HG02678 (cell line): ENCODE data around the gene KCNC4.

Experiments used
- ATAC-seq: cut with Tn5 transposase; IDR thresholded peaks from one replicate; pipeline ENCODE4 v1.9.1; 2021; ENCODE audit warnings: mild to moderate bottlenecking, moderate library complexity; ENCODE audit not compliant: unreplicated experiment

KCNC4 gene

GRCh38 chr1:110250749-110251148 lies 40.6 kb downstream of the KCNC4 start:
- ATAC-seq: no peak

- ATAC-seq: no peak
Observed at GRCh38 chr1:110253213-110253612, 43.1 kb downstream of the KCNC4 start.

GRCh38 chr1:110254604-110255391 lies 44.7 kb downstream of the KCNC4 start:
- ATAC-seq: no peak

- no peak for ATAC-seq
Observed at GRCh38 chr1:110255392-110255787, 45.3 kb downstream of the KCNC4 start.

GRCh38 chr1:110258734-110259133 lies 48.6 kb downstream of the KCNC4 start:
- ATAC-seq: no peak

- ATAC-seq: no peak
Observed at GRCh38 chr1:110259770-110260169, 49.7 kb downstream of the KCNC4 start.
